ENCODE results near the gene KLHL34.

DNA sequence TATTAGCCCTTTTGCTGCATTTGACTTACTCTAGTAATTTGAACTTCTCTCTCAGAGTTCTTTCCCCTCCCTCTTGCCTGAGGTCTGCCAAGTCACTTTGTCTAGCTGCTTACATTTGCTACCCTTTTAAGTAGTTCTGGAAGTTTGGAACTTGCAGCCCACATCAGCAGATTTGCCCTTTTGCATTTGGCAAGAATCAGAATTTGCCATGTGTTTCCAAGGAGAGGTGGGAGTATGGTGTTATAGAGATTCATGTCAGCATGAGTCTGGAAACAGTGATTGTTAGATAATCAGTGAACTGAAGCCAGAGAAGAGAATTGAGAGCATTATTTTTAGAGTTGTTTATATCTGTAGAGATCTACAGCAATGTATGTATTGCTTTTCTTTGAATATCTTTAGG lies 52.1 kb downstream of the KLHL34 start:
- TF ChIP-seq, protein P1, sequence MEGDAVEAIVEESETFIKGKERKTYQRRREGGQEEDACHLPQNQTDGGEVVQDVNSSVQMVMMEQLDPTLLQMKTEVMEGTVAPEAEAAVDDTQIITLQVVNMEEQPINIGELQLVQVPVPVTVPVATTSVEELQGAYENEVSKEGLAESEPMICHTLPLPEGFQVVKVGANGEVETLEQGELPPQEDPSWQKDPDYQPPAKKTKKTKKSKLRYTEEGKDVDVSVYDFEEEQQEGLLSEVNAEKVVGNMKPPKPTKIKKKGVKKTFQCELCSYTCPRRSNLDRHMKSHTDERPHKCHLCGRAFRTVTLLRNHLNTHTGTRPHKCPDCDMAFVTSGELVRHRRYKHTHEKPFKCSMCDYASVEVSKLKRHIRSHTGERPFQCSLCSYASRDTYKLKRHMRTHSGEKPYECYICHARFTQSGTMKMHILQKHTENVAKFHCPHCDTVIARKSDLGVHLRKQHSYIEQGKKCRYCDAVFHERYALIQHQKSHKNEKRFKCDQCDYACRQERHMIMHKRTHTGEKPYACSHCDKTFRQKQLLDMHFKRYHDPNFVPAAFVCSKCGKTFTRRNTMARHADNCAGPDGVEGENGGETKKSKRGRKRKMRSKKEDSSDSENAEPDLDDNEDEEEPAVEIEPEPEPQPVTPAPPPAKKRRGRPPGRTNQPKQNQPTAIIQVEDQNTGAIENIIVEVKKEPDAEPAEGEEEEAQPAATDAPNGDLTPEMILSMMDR (IDR thresholded peaks at IDR 0.05; ENCODE audit: borderline replicate concordance, extremely low read depth, low read length, poor library complexity, severe bottlenecking), result no peak
- no peak for TF ChIP-seq EZH2 (IDR thresholded peaks at IDR 0.05; ENCODE audit: borderline replicate concordance, low read depth, low read length, severe bottlenecking)

All from DND-41 (cell line).